HS-5 (cell line): Measurements from ENCODE around the gene HLA-F.

Experiments used
- DNase-seq: peaks from one replicate; pipeline ENCODE4 v3.0.0-alpha.2; 2012; ENCODE audit warnings: low read depth

The HLA-F gene

GRCh38 chr6:29723262-29723665 lies at the start of gene HLA-F:
TSS of gene HLA-F (plus strand) at chr6:29723434. CDS start at chr6:29723464, 30 bp downstream.
- DNase-seq, result peak; percentile 49

GRCh38 chr6:29674008-29674407 lies 49.2 kb upstream of the HLA-F start:
- DNase-seq, result no peak

- DNase-seq, result no peak
Observed at GRCh38 chr6:29675561-29675960, 47.7 kb upstream of the HLA-F start.

- no peak for DNase-seq
Observed at GRCh38 chr6:29676981-29677601, 46.1 kb upstream of the HLA-F start.

- no peak for DNase-seq
Observed at GRCh38 chr6:29678114-29678513, 45.1 kb upstream of the HLA-F start.

GRCh38 chr6:29679962-29680361 lies 43.3 kb upstream of the HLA-F start:
- DNase-seq, result no peak

- no peak for DNase-seq
Observed at GRCh38 chr6:29680416-29680815, 42.8 kb upstream of the HLA-F start.

GRCh38 chr6:29680904-29681303 lies 42.3 kb upstream of the HLA-F start, which contains the start of gene ZFP57:
TSS of gene ZFP57 (minus strand) at chr6:29681152. CDS start at chr6:29677003, 4,149 bp downstream.
- DNase-seq, result no peak

- DNase-seq, result no peak
Observed at GRCh38 chr6:29681811-29682210, 41.4 kb upstream of the HLA-F start.

- DNase-seq, result no peak
Observed at GRCh38 chr6:29685718-29686326, 37.4 kb upstream of the HLA-F start.

GRCh38 chr6:29694637-29695036 lies 28.6 kb upstream of the HLA-F start:
- DNase-seq, result no peak

GRCh38 chr6:29696147-29697125 lies 26.8 kb upstream of the HLA-F start:
- no peak for DNase-seq

- no peak for DNase-seq
Observed at GRCh38 chr6:29702519-29703103, 20.6 kb upstream of the HLA-F start.

GRCh38 chr6:29705389-29706231 lies 17.6 kb upstream of the HLA-F start:
- peak; percentile 20 for DNase-seq

- no peak for DNase-seq
Observed at GRCh38 chr6:29708432-29709179, 14.6 kb upstream of the HLA-F start.

GRCh38 chr6:29709188-29709587 lies 14.0 kb upstream of the HLA-F start:
- DNase-seq, result no peak

- DNase-seq, result no peak
Observed at GRCh38 chr6:29710281-29710941, 12.8 kb upstream of the HLA-F start.

- no peak for DNase-seq
Observed at GRCh38 chr6:29720863-29721262, 2.4 kb upstream of the HLA-F start.

- no peak for DNase-seq
Observed at GRCh38 chr6:29723666-29724588, 693 bp downstream of the HLA-F start.
